IgD-negative memory B cell (primary cell): ENCODE results near the gene SMIM32. TPM values are rescaled to one million over a fixed set of nuclear protein-coding genes. Genes with fewer than 3 reads are reported as not detected.

Source experiments
- H3K27ac Mint-ChIP-seq, 3 donors: one replicate each; pipeline ENCODE4 v1.8.0; 2020 to 2022; ENCODE audit warnings: mild to moderate bottlenecking in 3 of 3, mixed read lengths in 3 of 3, moderate library complexity in 1 of 3
- H3K27me3 Mint-ChIP-seq: one replicate; pipeline ENCODE4 v1.8.0; 2021; ENCODE audit warnings: mixed read lengths
- H3K36me3 Mint-ChIP-seq: one replicate; pipeline ENCODE4 v1.8.0; 2020; ENCODE audit warnings: mild to moderate bottlenecking, mixed read lengths
- H3K4me1 Mint-ChIP-seq, 3 donors: one replicate each; pipeline ENCODE4 v1.8.0; 2020 to 2022; ENCODE audit warnings: mixed read lengths in 3 of 3, mild to moderate bottlenecking in 1 of 3
- H3K4me3 Mint-ChIP-seq, 4 donors: one replicate each; pipeline ENCODE4 v1.8.0; 2020 to 2022; ENCODE audit warnings: mild to moderate bottlenecking in 4 of 4, mixed read lengths in 4 of 4, moderate library complexity in 3 of 4
- H3K9me3 Mint-ChIP-seq, 3 donors: one replicate each; pipeline ENCODE4 v1.8.0; 2020 to 2021; ENCODE audit warnings: mixed read lengths in 3 of 3, mild to moderate bottlenecking in 1 of 3
- polyA plus RNA-seq: library from polyadenylated mRNA; unstranded; fragments of 300-500 nt; fragmentation: Illumina TruSeq; gene quantifications from one replicate; pipeline ENCODE4 v1.2.3, GENCODE V29; 2021

Gene SMIM32
- polyA plus RNA-seq, 1 donor from 2014 or later = not detected

GRCh38 chr5:136200130-136200529 lies 7.2 kb upstream of the SMIM32 start:
- H3K4me3 Mint-ChIP-seq = no peak overlapping the region
- H3K9me3 Mint-ChIP-seq = no peaks in the 10 kb centered on the region
- H3K36me3 Mint-ChIP-seq = no peaks in the 10 kb centered on the region
- peaks cover 15% of the 10 kb centered on the region for H3K27me3 Mint-ChIP-seq
- peaks cover 0 to 1% (median 0%) of the 10 kb centered on the region in 3 donors for H3K4me1 Mint-ChIP-seq
- H3K27ac Mint-ChIP-seq = no peak overlapping the region

- Mint-ChIP-seq H3K9me3 (no peaks in the 10 kb centered on the region), H3K27ac (no peak overlapping the region), H3K36me3 (no peaks in the 10 kb centered on the region), H3K4me3 (no peak overlapping the region), H3K4me1 (no peaks in the 10 kb centered on the region), H3K27me3 (peaks cover 19% of the 10 kb centered on the region)
These were observed 6.4 kb upstream of the SMIM32 start for GRCh38 chr5:136199408-136199807.

GRCh38 chr5:136198453-136198852 lies 5.5 kb upstream of the SMIM32 start:
- Mint-ChIP-seq H3K4me3 (no peak overlapping the region), H3K9me3 (no peaks in the 10 kb centered on the region), H3K4me1 (peaks cover 0 to 5% (median 2%) of the 10 kb centered on the region in 3 donors), H3K27ac (no peak overlapping the region), H3K36me3 (no peaks in the 10 kb centered on the region), H3K27me3 (peaks cover 26% of the 10 kb centered on the region)

- Mint-ChIP-seq H3K36me3 (no peaks in the 10 kb centered on the region), H3K4me3 (no peak overlapping the region), H3K27me3 (peaks cover 31% of the 10 kb centered on the region), H3K27ac (no peak overlapping the region), H3K4me1 (peaks cover 0 to 5% (median 2%) of the 10 kb centered on the region in 3 donors), H3K9me3 (no peaks in the 10 kb centered on the region)
These were observed 4.6 kb upstream of the SMIM32 start for GRCh38 chr5:136197462-136198142.

GRCh38 chr5:136195971-136196820 lies 3.2 kb upstream of the SMIM32 start:
- Mint-ChIP-seq H3K27ac (no peak overlapping the region), H3K36me3 (no peaks in the 10 kb centered on the region), H3K4me1 (peaks cover under 1 to 5% (median 2%) of the 10 kb centered on the region in 3 donors), H3K4me3 (no peak overlapping the region), H3K27me3 (peaks cover 33% of the 10 kb centered on the region), H3K9me3 (no peaks in the 10 kb centered on the region)

GRCh38 chr5:136194576-136194975 lies 1.6 kb upstream of the SMIM32 start:
- H3K27me3 Mint-ChIP-seq = peaks cover 39% of the 10 kb centered on the region
- H3K27ac Mint-ChIP-seq = no peak overlapping the region
- no peaks in the 10 kb centered on the region for H3K36me3 Mint-ChIP-seq

GRCh38 chr5:136193322-136193935 lies 467 bp upstream of the SMIM32 start:
- Mint-ChIP-seq H3K4me3 (peak overlapping the region in 1 of 4 donors; percentile 38), H3K4me1 (peaks cover 3 to 5% (median 3%) of the 10 kb centered on the region in 3 donors), H3K27ac (no peak overlapping the region), H3K36me3 (peaks cover 4% of the 10 kb centered on the region), H3K27me3 (peaks cover 36% of the 10 kb centered on the region), H3K9me3 (no peaks in the 10 kb centered on the region)

More at GRCh38 chr5:136194576-136194975, 1.6 kb upstream of the SMIM32 start:
- Mint-ChIP-seq H3K9me3 (no peaks in the 10 kb centered on the region), H3K4me3 (no peak overlapping the region), H3K4me1 (peaks cover 3 to 5% (median 3%) of the 10 kb centered on the region in 3 donors)

GRCh38 chr5:136192015-136192525 lies 892 bp downstream of the SMIM32 start:
- no peak overlapping the region for H3K4me3 Mint-ChIP-seq
- H3K27me3 Mint-ChIP-seq = peaks cover 30% of the 10 kb centered on the region

GRCh38 chr5:136191304-136192014 lies 1.5 kb downstream of the SMIM32 start:
- Mint-ChIP-seq H3K27ac (peak overlapping the region in 1 of 3 donors; percentile 64), H3K27me3 (peaks cover 30% of the 10 kb centered on the region), H3K4me1 (peaks cover 3 to 5% (median 3%) of the 10 kb centered on the region in 3 donors), H3K9me3 (no peaks in the 10 kb centered on the region), H3K4me3 (peak overlapping the region in 1 of 4 donors; percentile 8), H3K36me3 (peaks cover 11% of the 10 kb centered on the region)

More at GRCh38 chr5:136192015-136192525, 892 bp downstream of the SMIM32 start:
- Mint-ChIP-seq H3K36me3 (peaks cover 7% of the 10 kb centered on the region), H3K27ac (no peak overlapping the region), H3K4me1 (peaks cover 3 to 5% (median 3%) of the 10 kb centered on the region in 3 donors), H3K9me3 (no peaks in the 10 kb centered on the region)

- Mint-ChIP-seq H3K4me1 (peaks cover 3 to 5% (median 3%) of the 10 kb centered on the region in 3 donors), H3K27ac (no peak overlapping the region), H3K36me3 (peaks cover 13% of the 10 kb centered on the region), H3K9me3 (no peaks in the 10 kb centered on the region), H3K27me3 (peaks cover 29% of the 10 kb centered on the region), H3K4me3 (no peak overlapping the region)
These were observed 2.1 kb downstream of the SMIM32 start for GRCh38 chr5:136190904-136191303.

GRCh38 chr5:136190091-136190720 lies 2.8 kb downstream of the SMIM32 start:
- Mint-ChIP-seq H3K27me3 (peaks cover 29% of the 10 kb centered on the region), H3K4me1 (peaks cover 3 to 5% (median 3%) of the 10 kb centered on the region in 3 donors), H3K9me3 (no peaks in the 10 kb centered on the region), H3K4me3 (peak overlapping the region in 1 of 4 donors; percentile 6), H3K27ac (no peak overlapping the region), H3K36me3 (peaks cover 13% of the 10 kb centered on the region)

- H3K27ac Mint-ChIP-seq = no peak overlapping the region
- H3K27me3 Mint-ChIP-seq = peaks cover 21% of the 10 kb centered on the region
- no peak overlapping the region for H3K4me3 Mint-ChIP-seq
- H3K36me3 Mint-ChIP-seq = peaks cover 13% of the 10 kb centered on the region
- H3K9me3 Mint-ChIP-seq = no peaks in the 10 kb centered on the region
- H3K4me1 Mint-ChIP-seq = peaks cover 1 to 3% (median 3%) of the 10 kb centered on the region in 3 donors
These were observed 4.1 kb downstream of the SMIM32 start for GRCh38 chr5:136188859-136189258.

GRCh38 chr5:136186796-136187195 lies 6.2 kb downstream of the SMIM32 start:
- Mint-ChIP-seq H3K9me3 (no peaks in the 10 kb centered on the region), H3K27me3 (peaks cover 12% of the 10 kb centered on the region), H3K36me3 (peaks cover 18% of the 10 kb centered on the region), H3K4me3 (no peak overlapping the region), H3K27ac (no peak overlapping the region), H3K4me1 (peaks cover 0 to 3% (median 1%) of the 10 kb centered on the region in 3 donors)
